H1 (cell line): ENCODE measurements around the gene PLA1A. TPM values are rescaled to one million over a fixed set of nuclear protein-coding genes. Genes with fewer than 3 reads are reported as not detected.

Experiments used
- CTCF ChIA-PET: fragments of 300-600 bp; sonication (Branson Sonifier 250); formaldehyde crosslinking; loops from one replicate; lab custom pipeline; 2021; ENCODE audit not compliant: partially characterized antibody; lab: Charles Lee
- POLR2A ChIA-PET: fragments of 300-600 bp; sonication (Branson Sonifier 250); formaldehyde crosslinking; loops from one replicate; lab custom pipeline; 2021; ENCODE audit warnings: inconsistent platforms; ENCODE audit not compliant: partially characterized antibody; lab: Charles Lee
- DNase-seq, 2 experiments: peaks; one replicate each; pipeline versions ENCODE4 v3.0.0 to v3.0.0-alpha.2; 2010 to 2022; ENCODE audit warnings: low spot score in 2 of 2, low read depth in 1 of 2, mixed read lengths in 1 of 2
- FAIRE-seq: peaks from 2 replicates; lab custom pipeline; 2011; peaks lifted over from hg19 to GRCh38; lab: Jason Lieb, UNC
- H2AFZ ChIP-seq: 2 replicates; pipeline ENCODE4 v1.8.1; 2012; ENCODE audit warnings: low read length, inconsistent platforms
- H2AK5ac ChIP-seq: 2 replicates; pipeline ENCODE4 v1.6.1; 2013; ENCODE audit warnings: low read depth, low read length
- H2BK120ac ChIP-seq: replicated peaks from 2 replicates; pipeline ENCODE3; 2013; ENCODE audit warnings: low read depth, low read length, inconsistent platforms
- H2BK12ac ChIP-seq: 2 replicates; pipeline ENCODE4 v1.6.1; 2013; ENCODE audit warnings: low read depth, low read length
- H2BK15ac ChIP-seq: 2 replicates; pipeline ENCODE4 v1.6.1; 2013; ENCODE audit warnings: low read length
- H2BK20ac ChIP-seq: 2 replicates; pipeline ENCODE4 v1.6.1; 2013; ENCODE audit warnings: low read length
- H2BK5ac ChIP-seq: 2 replicates; pipeline ENCODE4 v1.6.1; 2013; ENCODE audit warnings: low read depth, low read length
- H3K14ac ChIP-seq: 2 replicates; pipeline ENCODE4 v1.6.1; 2013; ENCODE audit warnings: inconsistent platforms; ENCODE audit not compliant: insufficient read length
- H3K18ac ChIP-seq: 2 replicates; pipeline ENCODE4 v1.6.1; 2013; ENCODE audit warnings: low read length; ENCODE audit errors: extremely low read depth
- H3K23ac ChIP-seq: 2 replicates; pipeline ENCODE4 v1.6.1; 2013; ENCODE audit warnings: inconsistent platforms; ENCODE audit not compliant: insufficient read length
- H3K23me2 ChIP-seq: 2 replicates; pipeline ENCODE4 v1.6.1; 2013; ENCODE audit warnings: low read depth, low read length
- H3K27ac ChIP-seq: 2 replicates; pipeline ENCODE4 v1.6.1; 2011; ENCODE audit warnings: low read depth, low read length, inconsistent platforms
- H3K27me3 ChIP-seq, 4 experiments: replicated peaks in 1 of 4; 1 replicate in 1 of 4; 2 replicates in 3 of 4; pipeline versions ENCODE4 v1.6.1 to v1.8.1; 2011 to 2013; ENCODE audit warnings: low read length in 3 of 4, mild to moderate bottlenecking in 3 of 4, inconsistent platforms in 2 of 4, mixed read lengths in 2 of 4, moderate library complexity in 1 of 4; ENCODE audit not compliant: control insufficient read depth in 3 of 4, insufficient read depth in 3 of 4; ENCODE audit errors: extremely low read depth in 1 of 4
- H3K36me3 ChIP-seq, 4 experiments: 2 replicates each; pipeline versions ENCODE4 v1.6.1 to v1.8.1; 2011 to 2013; ENCODE audit warnings: mild to moderate bottlenecking in 4 of 4, low read length in 3 of 4, moderate library complexity in 2 of 4, control low read depth in 1 of 4, inconsistent platforms in 1 of 4; ENCODE audit not compliant: insufficient read depth in 4 of 4, control insufficient read depth in 2 of 4
- H3K4ac ChIP-seq: replicated peaks from 2 replicates; pipeline ENCODE3; 2013; ENCODE audit warnings: low read length, low read depth, mixed read lengths, inconsistent platforms; ENCODE audit not compliant: insufficient read length
- H3K4me1 ChIP-seq, 4 experiments: replicated peaks in 1 of 4; 1 replicate in 1 of 4; 2 replicates in 3 of 4; pipeline versions ENCODE4 v1.6.1 to v1.8.1; 2011 to 2013; ENCODE audit warnings: low read length in 3 of 4, inconsistent platforms in 2 of 4, mixed read lengths in 1 of 4; ENCODE audit not compliant: insufficient read depth in 4 of 4, control insufficient read depth in 3 of 4
- H3K4me2 ChIP-seq, 2 experiments: 2 replicates each; pipeline versions ENCODE4 v1.6.1 to v1.8.1; 2011 to 2013; ENCODE audit warnings: low read depth in 2 of 2, low read length in 2 of 2, control low read depth in 1 of 2, inconsistent platforms in 1 of 2, mild to moderate bottlenecking in 1 of 2; ENCODE audit not compliant: insufficient read depth in 1 of 2
- H3K4me3 ChIP-seq, 4 experiments: fragments of 200-600, 300-600 bp in 1 of 4; sonication (generic), shearing (Covaris generic), sonication (Bioruptor Twin) in 1 of 4; 2 replicates each; pipeline versions ENCODE4 v1.5.1 to v1.8.1; 2011 to 2016; ENCODE audit warnings: low read length in 4 of 4, low read depth in 3 of 4, control low read depth in 2 of 4, inconsistent platforms in 2 of 4, mild to moderate bottlenecking in 2 of 4, mixed read lengths in 1 of 4, moderate library complexity in 1 of 4; ENCODE audit not compliant: insufficient read depth in 2 of 4; ENCODE audit errors: extremely low read depth in 1 of 4
- H3K56ac ChIP-seq: replicated peaks from 2 replicates; pipeline ENCODE3; 2013; ENCODE audit warnings: low read depth, mild to moderate bottlenecking, mixed read lengths, low read length, inconsistent platforms; ENCODE audit not compliant: insufficient read length
- H3K79me1 ChIP-seq: 2 replicates; pipeline ENCODE4 v1.6.1; 2013; ENCODE audit warnings: low read depth, low read length, control low read depth
- H3K79me2 ChIP-seq, 2 experiments: 2 replicates each; pipeline versions ENCODE4 v1.6.1 to v1.8.1; 2012 to 2013; ENCODE audit warnings: low read length in 2 of 2, mild to moderate bottlenecking in 2 of 2, inconsistent platforms in 1 of 2; ENCODE audit not compliant: insufficient read depth in 2 of 2, control insufficient read depth in 1 of 2
- H3K9ac ChIP-seq, 4 experiments: replicated peaks in 1 of 4; 1 replicate in 1 of 4; 2 replicates in 3 of 4; pipeline versions ENCODE4 v1.6.1 to v1.8.1; 2011 to 2013; ENCODE audit warnings: low read depth in 3 of 4, low read length in 3 of 4, control low read depth in 2 of 4, mild to moderate bottlenecking in 2 of 4, moderate library complexity in 2 of 4, inconsistent platforms in 1 of 4; ENCODE audit errors: extremely low read depth in 1 of 4
- H3K9me3 ChIP-seq, 2 experiments: 2 replicates each; pipeline versions ENCODE4 v1.6.1 to v1.8.1; 2012 to 2013; ENCODE audit warnings: mild to moderate bottlenecking in 2 of 2, moderate library complexity in 2 of 2, control low read depth in 1 of 2, inconsistent platforms in 1 of 2, low read depth in 1 of 2, low read length in 1 of 2, mixed read lengths in 1 of 2; ENCODE audit not compliant: insufficient read depth in 2 of 2
- H4K20me1 ChIP-seq, 2 experiments: replicated peaks in 1 of 2; 2 replicates each; pipeline versions ENCODE3 to v1.8.1; 2011 to 2013; ENCODE audit warnings: inconsistent platforms in 2 of 2, low read length in 2 of 2, mild to moderate bottlenecking in 1 of 2; ENCODE audit not compliant: insufficient read depth in 2 of 2, control insufficient read depth in 1 of 2
- H4K5ac ChIP-seq: 2 replicates; pipeline ENCODE4 v1.6.1; 2013; ENCODE audit warnings: low read length, low read depth, mixed read lengths, inconsistent platforms; ENCODE audit not compliant: insufficient read length
- H4K8ac ChIP-seq: 2 replicates; pipeline ENCODE4 v1.8.0; 2013; ENCODE audit warnings: mild to moderate bottlenecking, moderate library complexity, low read length, inconsistent platforms; ENCODE audit not compliant: insufficient read depth; ENCODE audit errors: extremely low read depth
- H4K91ac ChIP-seq: replicated peaks from 2 replicates; pipeline ENCODE3; 2013; ENCODE audit warnings: low read length, mixed read lengths, inconsistent platforms; ENCODE audit not compliant: insufficient read length
- CHD2 ChIP-seq: IDR thresholded peaks from 2 replicates; pipeline ENCODE4 v1.6.1; 2012; ENCODE audit warnings: low read length, improper control_type of control experiment
- MAFK ChIP-seq: IDR thresholded peaks from 2 replicates; pipeline ENCODE4 v1.6.1; 2012; ENCODE audit warnings: low read depth, mild to moderate bottlenecking, improper control_type of control experiment, low read length
- POLR2AphosphoS5 ChIP-seq: IDR thresholded peaks from 2 replicates; pipeline ENCODE4 v1.6.1; 2011; ENCODE audit warnings: low read depth, low read length
- SP2 ChIP-seq: IDR thresholded peaks from 2 replicates; pipeline ENCODE4 v1.6.1; 2012; ENCODE audit warnings: mild to moderate bottlenecking, low read length, inconsistent platforms
- WGBS, 2 experiments: shearing (Covaris generic) in 1 of 2; methylation state at CpG; one replicate each; pipeline versions ENCODE4 v1.1.6 to v1.1.7; 2013 to 2015; ENCODE audit warnings: low lambda C conversion rate in 2 of 2, mixed read lengths in 2 of 2, inconsistent platforms in 1 of 2, low coverage in 1 of 2, missing lambda C conversion rate in 1 of 2; ENCODE audit not compliant: insufficient replicate concordance in 2 of 2, insufficient coverage in 1 of 2, insufficient read length in 1 of 2; ENCODE audit errors: extremely low coverage in 1 of 2, missing lambda C conversion rate in 1 of 2; 5-methylcytosine and 5-hydroxymethylcytosine counted together
- polyA plus RNA-seq, 7 experiments: library from polyadenylated mRNA; depleted of rRNA in 3 of 7; stranded (reverse) in 5 of 7; unstranded in 2 of 7; fragments of >200 nt in 5 of 7; fragments of 200-250 nt in 2 of 7; gene quantifications; 1 replicate in 5 of 7; 2 replicates in 1 of 7; 4 replicates in 1 of 7; pipeline versions ENCODE4 v1.2.1 to v1.2.3, GENCODE V29; 2011 to 2013; ENCODE audit warnings: missing spikeins in 2 of 7, mixed read lengths in 2 of 7
- total RNA-seq: library from RNA; stranded (reverse); fragmentation: NEBNext Ultra II Directional; extraction: Animal tissue kit (Norgen Biotek cat#: 25700); gene quantifications from 2 replicates; pipeline ENCODE4 v1.2.1, GENCODE V29; 2021
- TF ChIP-seq, protein P1 (sequence below): IDR thresholded peaks from 2 replicates; pipeline ENCODE4 v1.6.1; 2011; ENCODE audit warnings: low read depth, mild to moderate bottlenecking, low read length; ENCODE audit not compliant: insufficient read depth

PLA1A gene
- total and polyA plus RNA-seq, 2 of the 8 experiments (the other 6 are each of a cell fraction or from before 2014, with no cell fraction given) = not detected

DNA sequence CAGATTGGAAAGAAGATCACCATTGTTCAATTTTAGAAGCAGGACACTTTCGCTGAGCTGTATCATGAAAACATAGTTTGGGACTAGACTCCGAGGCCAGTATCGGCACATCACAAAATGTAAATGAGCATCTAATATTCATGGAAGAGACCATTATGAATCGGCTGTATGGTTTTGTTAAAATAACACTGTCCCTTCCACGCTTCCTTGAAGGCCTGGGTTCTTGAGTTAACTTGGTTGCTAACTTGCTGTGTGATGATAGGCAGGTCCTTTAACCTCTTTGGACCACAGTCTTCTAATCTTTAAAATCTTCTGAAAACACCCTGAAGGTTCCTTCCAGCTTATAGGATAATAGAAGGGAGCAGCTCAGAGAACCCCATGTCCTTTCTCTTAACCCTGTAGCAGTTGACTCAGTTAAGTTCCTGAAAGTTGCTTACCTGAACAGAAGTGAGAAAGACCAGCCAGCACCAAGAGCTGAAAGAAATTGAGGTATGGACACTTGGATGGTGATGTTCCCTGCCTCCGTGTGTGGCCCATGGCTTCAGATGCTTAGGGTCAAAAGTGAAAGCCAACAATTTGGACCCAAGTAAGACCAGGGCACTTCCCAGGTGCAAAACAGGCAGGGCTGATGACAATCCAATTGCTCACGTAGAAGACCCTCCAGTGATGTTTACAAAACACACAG lies 40.4 kb upstream of the PLA1A start:
- no peaks in the 10 kb centered on the region for H3K27me3 ChIP-seq
- H4K5ac ChIP-seq = no peak overlapping the region
- H2AFZ ChIP-seq = no peak overlapping the region; the same call in 1 of the 2 replicates
- no peaks in the 10 kb centered on the region for H3K9me3 ChIP-seq
- H4K8ac ChIP-seq = no peak overlapping the region
- H3K9ac ChIP-seq = no peak overlapping the region
- no peak overlapping the region for H3K4me2 ChIP-seq
- no peak overlapping the region for H2AK5ac ChIP-seq
- H3K23ac ChIP-seq = no peak overlapping the region
- no peaks in the 10 kb centered on the region for H3K36me3 ChIP-seq
- H4K91ac ChIP-seq = no peak overlapping the region
- FAIRE-seq (no peak), DNase-seq (no peak)
- ChIA-PET POLR2A (no interaction called here), CTCF (interaction anchor here (1.3 kb wide), 1 partner anchor 105 kb away, joined by 4 read pairs; no protein-coding TSS in a partner anchor)
- H3K18ac ChIP-seq = no peak overlapping the region
- H3K79me1 ChIP-seq = no peaks in the 10 kb centered on the region
- H3K27ac ChIP-seq = no peak overlapping the region
- no peak overlapping the region for H2BK120ac ChIP-seq
- no peak overlapping the region for H3K56ac ChIP-seq
- no peak overlapping the region for H3K4ac ChIP-seq
- no peaks in the 10 kb centered on the region for H4K20me1 ChIP-seq
- H3K23me2 ChIP-seq = no peaks in the 10 kb centered on the region
- H2BK12ac ChIP-seq = no peak overlapping the region
- H2BK5ac ChIP-seq = no peak overlapping the region
- no peak overlapping the region for H2BK20ac ChIP-seq
- no peak overlapping the region for H2BK15ac ChIP-seq
- 89% methylated on average over 7 of the region's 7 CpGs; no CpG with 5 or more reads in 1 of the 2 experiments for WGBS, 2 experiments
- no peaks in the 10 kb centered on the region for H3K79me2 ChIP-seq
- H3K14ac ChIP-seq = no peak overlapping the region
- peaks cover 0 to 3% (median under 1%) of the 10 kb centered on the region in 4 experiments; a peak in 2 of 7 replicates for H3K4me1 ChIP-seq
- H3K4me3 ChIP-seq = no peak overlapping the region
- TF ChIP-seq CHD2 (no peak), SP2 (no peak), POLR2AphosphoS5 (no peak), MAFK (no peak)
- TF ChIP-seq, protein P1, sequence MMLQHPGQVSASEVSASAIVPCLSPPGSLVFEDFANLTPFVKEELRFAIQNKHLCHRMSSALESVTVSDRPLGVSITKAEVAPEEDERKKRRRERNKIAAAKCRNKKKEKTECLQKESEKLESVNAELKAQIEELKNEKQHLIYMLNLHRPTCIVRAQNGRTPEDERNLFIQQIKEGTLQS = no peak
